ENCODE results near the gene C2CD2. TPM values are rescaled to one million over a fixed set of nuclear protein-coding genes. Genes with fewer than 3 reads are reported as not detected.

C2CD2 gene
- 10 to 100 TPM; 11.6 to 25.3 (median 18.9) TPM for total RNA-seq

GRCh38 chr21:41953831-41954653, at the start of gene C2CD2:
C2CD2 (minus strand) TSS chr21:41954018; CDS start chr21:41953648, 370 bp downstream.
- no peak for TF ChIP-seq POLR2A (IDR thresholded peaks at IDR 0.05; ENCODE audit: low read depth)
- peak in 1 of 2 donors; percentile 27 for TF ChIP-seq POLR2AphosphoS5 (IDR thresholded peaks at IDR 0.05)
- Histone ChIP-seq H3K27ac (replicated peaks in 1 of 4) (peak within 1 kb of the TSS; percentile 62 to 82 (median 76)), H3K36me3 (peaks cover 0 to 3% (median 0%) of the 10 kb centered on the region in 4 donors), H3K27me3 (no peaks in the 10 kb centered on the region), H3K9me3 (no peaks in the 10 kb centered on the region), H3K4me3 (peak within 1 kb of the TSS; percentile 74 to 93 (median 80)), H3K4me1 (peaks cover 28 to 72% (median 57%) of the 10 kb centered on the region in 4 donors)
- WGBS: 25% methylated on average over 10 of the region's 85 CpGs
- intact Hi-C loops (cut with DNase I): loop anchor here (5.0 kb wide), 2 partner anchors 53 to 153 kb away; no protein-coding TSS in a partner anchor
- DNase-seq (ENCODE audit: extremely low spot score): no peak

- DNase-seq (ENCODE audit: extremely low spot score): peak; percentile 26
- Histone ChIP-seq H3K27ac (replicated peaks in 1 of 4) (no peak overlapping the region), H3K4me3 (no peak overlapping the region), H3K4me1 (peaks cover 0 to 3% (median under 1%) of the 10 kb centered on the region in 4 donors), H3K36me3 (peaks cover 0 to 28% (median 16%) of the 10 kb centered on the region in 4 donors), H3K9me3 (no peaks in the 10 kb centered on the region), H3K27me3 (no peaks in the 10 kb centered on the region)
- WGBS: 68% methylated on average over 4 of the region's 4 CpGs
- intact Hi-C loops (cut with DNase I): no loop called here
- TF ChIP-seq POLR2A (IDR thresholded peaks at IDR 0.05; ENCODE audit: low read depth): no peak
- no peak for TF ChIP-seq POLR2AphosphoS5 (IDR thresholded peaks at IDR 0.05)
- no peak for TF ChIP-seq EP300 (IDR thresholded peaks at IDR 0.05)
- no peak for TF ChIP-seq CTCF (IDR thresholded peaks at IDR 0.05)
These were observed 49.2 kb upstream of the C2CD2 start for GRCh38 chr21:42003051-42003461.

GRCh38 chr21:42002421-42002958, 48.7 kb upstream of the C2CD2 start:
- peak; percentile 55 for DNase-seq (ENCODE audit: extremely low spot score)
- intact Hi-C loops (cut with DNase I): no loop called here
- H3K4me1 ChIP-seq: peaks cover 0 to 3% (median 0%) of the 10 kb centered on the region in 4 donors
- H3K27ac ChIP-seq (replicated peaks in 1 of 4): no peak overlapping the region
- H3K27me3 ChIP-seq: no peaks in the 10 kb centered on the region
- TF ChIP-seq POLR2AphosphoS5 (IDR thresholded peaks at IDR 0.05): no peak
- TF ChIP-seq EP300 (IDR thresholded peaks at IDR 0.05): no peak
- TF ChIP-seq CTCF (IDR thresholded peaks at IDR 0.05): no peak
- no peak for TF ChIP-seq POLR2A (IDR thresholded peaks at IDR 0.05; ENCODE audit: low read depth)
- 84% methylated on average over 14 of the region's 14 CpGs for WGBS
- H3K9me3 ChIP-seq: no peaks in the 10 kb centered on the region
- peaks cover 0 to 28% (median 16%) of the 10 kb centered on the region in 4 donors for H3K36me3 ChIP-seq
- no peak overlapping the region for H3K4me3 ChIP-seq

GRCh38 chr21:42001781-42002180, 48.0 kb upstream of the C2CD2 start:
- WGBS: 93% methylated on average over 2 of the region's 2 CpGs
- Histone ChIP-seq H3K4me1 (peaks cover 0 to 3% (median 0%) of the 10 kb centered on the region in 4 donors), H3K36me3 (peaks cover 0 to 33% (median 16%) of the 10 kb centered on the region in 4 donors), H3K4me3 (no peak overlapping the region), H3K27ac (replicated peaks in 1 of 4) (no peak overlapping the region), H3K27me3 (no peaks in the 10 kb centered on the region), H3K9me3 (no peaks in the 10 kb centered on the region)
- DNase-seq (ENCODE audit: extremely low spot score): peak; percentile 39
- intact Hi-C loops (cut with DNase I): no loop called here
- TF ChIP-seq CTCF (IDR thresholded peaks at IDR 0.05) (no peak), POLR2A (IDR thresholded peaks at IDR 0.05; ENCODE audit: low read depth) (no peak), POLR2AphosphoS5 (IDR thresholded peaks at IDR 0.05) (no peak), EP300 (IDR thresholded peaks at IDR 0.05) (no peak)

- H3K9me3 ChIP-seq: no peaks in the 10 kb centered on the region
- no peak for TF ChIP-seq POLR2AphosphoS5 (IDR thresholded peaks at IDR 0.05)
- TF ChIP-seq EP300 (IDR thresholded peaks at IDR 0.05): no peak
- TF ChIP-seq CTCF (IDR thresholded peaks at IDR 0.05): no peak
- no peak for TF ChIP-seq POLR2A (IDR thresholded peaks at IDR 0.05; ENCODE audit: low read depth)
- peak; percentile 19 for DNase-seq (ENCODE audit: extremely low spot score)
- H3K27me3 ChIP-seq: no peaks in the 10 kb centered on the region
- intact Hi-C loops (cut with DNase I): no loop called here
- H3K4me3 ChIP-seq: no peak overlapping the region
- WGBS: 92% methylated on average over 4 of the region's 4 CpGs
- peaks cover 0 to 38% (median 20%) of the 10 kb centered on the region in 4 donors for H3K36me3 ChIP-seq
- peaks cover 0 to 3% (median 0%) of the 10 kb centered on the region in 4 donors for H3K4me1 ChIP-seq
- no peak overlapping the region for H3K27ac ChIP-seq (replicated peaks in 1 of 4)
These were observed 47.1 kb upstream of the C2CD2 start for GRCh38 chr21:42000908-42001307.

Data from esophagus muscularis mucosa (tissue), 4 donors.